Raji (cell line): ENCODE data around the gene AGFG1.

Source experiments
- POLR2A ChIP-seq: IDR thresholded peaks from 2 replicates; pipeline ENCODE4 v1.6.1; 2011; ENCODE audit warnings: low read depth, low read length, control low read depth; ENCODE audit not compliant: insufficient read depth

AGFG1 gene

GRCh38 chr2:227454323-227454860 lies 17.6 kb upstream of the AGFG1 start:
- TF ChIP-seq POLR2A = no peak

GRCh38 chr2:227455200-227455599 lies 16.8 kb upstream of the AGFG1 start:
- no peak for TF ChIP-seq POLR2A

DNA sequence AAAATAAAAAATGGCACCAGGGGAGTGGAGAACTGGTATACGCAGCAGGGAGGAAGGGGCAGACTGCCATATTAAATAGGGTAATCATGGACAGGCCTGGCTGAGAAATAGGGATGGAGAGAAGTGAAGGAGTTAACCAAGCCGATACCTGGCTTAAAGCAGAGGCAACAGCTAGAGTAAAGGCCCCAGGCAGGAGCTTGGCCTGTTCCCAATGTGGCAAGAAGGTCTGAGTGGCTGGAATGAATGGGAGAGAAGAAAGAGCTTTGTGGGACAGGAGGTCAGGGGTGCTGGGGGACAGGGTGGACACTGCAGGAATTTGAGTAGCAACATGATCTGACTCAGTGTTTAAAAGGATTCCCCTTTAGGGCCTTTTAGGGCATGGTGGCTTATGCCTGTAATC lies 15.9 kb upstream of the AGFG1 start:
- no peak for TF ChIP-seq POLR2A

- no peak for TF ChIP-seq POLR2A
Observed at GRCh38 chr2:227456772-227457171, 15.2 kb upstream of the AGFG1 start.

DNA sequence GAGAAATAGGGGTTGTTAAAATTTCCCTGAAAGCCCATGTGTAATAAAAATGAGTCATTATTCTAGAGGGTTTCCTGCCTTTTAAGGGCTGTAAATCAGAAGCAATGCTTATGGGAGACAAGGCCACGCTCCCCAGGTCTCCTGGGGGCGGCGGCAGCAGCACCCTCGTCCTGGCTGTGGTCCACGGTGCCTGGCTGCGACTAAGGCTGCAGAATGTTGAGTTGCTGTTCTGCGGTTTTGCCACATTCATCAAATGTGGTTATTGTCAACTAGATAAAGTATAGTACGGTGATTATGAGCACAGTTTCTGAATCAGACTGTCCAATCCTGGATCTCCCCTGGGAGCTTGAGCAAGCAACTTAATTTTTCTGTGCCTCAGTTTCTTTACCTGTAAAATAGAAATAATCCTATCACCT lies 11.9 kb upstream of the AGFG1 start:
- TF ChIP-seq POLR2A = no peak

DNA sequence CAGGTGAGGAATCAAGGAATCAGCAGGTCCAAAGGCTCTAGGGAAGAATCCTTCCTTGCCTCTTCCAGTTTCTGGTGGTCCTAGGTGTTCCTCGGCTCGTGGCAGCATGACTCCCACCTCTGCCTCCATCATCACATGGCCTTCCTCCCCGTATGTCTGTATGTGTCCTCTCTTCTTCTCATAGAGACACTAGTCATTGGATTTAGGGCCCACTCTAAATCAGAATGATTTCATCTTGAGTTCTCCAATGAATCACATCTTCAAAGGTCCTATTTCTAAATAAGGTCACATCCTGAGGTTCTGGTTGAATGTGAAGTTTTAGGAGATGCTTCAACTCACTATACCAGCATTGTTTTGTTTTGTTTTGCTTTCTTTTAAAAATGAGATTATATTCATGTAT lies 11.1 kb upstream of the AGFG1 start:
- TF ChIP-seq POLR2A = no peak

- no peak for TF ChIP-seq POLR2A
Observed at GRCh38 chr2:227461811-227462461, 10.0 kb upstream of the AGFG1 start.

GRCh38 chr2:227462462-227462951 lies 9.4 kb upstream of the AGFG1 start:
- TF ChIP-seq POLR2A = no peak

GRCh38 chr2:227462972-227463931 lies 8.7 kb upstream of the AGFG1 start:
- no peak for TF ChIP-seq POLR2A

DNA sequence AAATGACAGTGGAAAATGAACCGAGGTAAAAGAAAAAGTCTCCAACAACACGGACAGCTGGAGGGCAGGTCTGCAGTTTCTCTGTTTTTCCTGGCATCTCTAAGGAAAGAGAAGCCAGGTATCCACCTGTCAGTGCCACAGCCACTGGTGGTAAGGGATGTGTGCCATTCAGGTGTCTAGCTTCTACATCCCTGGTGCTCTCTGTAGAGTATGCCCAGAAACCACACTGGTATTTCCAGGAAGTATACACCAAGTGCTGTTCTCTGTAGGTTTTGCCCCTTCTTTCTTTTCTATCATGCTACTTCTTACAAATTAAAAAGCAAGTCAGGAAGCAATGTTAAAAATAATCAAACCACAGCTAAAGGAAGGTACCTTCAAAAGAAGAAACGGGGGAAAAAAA lies 7.6 kb upstream of the AGFG1 start:
- TF ChIP-seq POLR2A = no peak

DNA sequence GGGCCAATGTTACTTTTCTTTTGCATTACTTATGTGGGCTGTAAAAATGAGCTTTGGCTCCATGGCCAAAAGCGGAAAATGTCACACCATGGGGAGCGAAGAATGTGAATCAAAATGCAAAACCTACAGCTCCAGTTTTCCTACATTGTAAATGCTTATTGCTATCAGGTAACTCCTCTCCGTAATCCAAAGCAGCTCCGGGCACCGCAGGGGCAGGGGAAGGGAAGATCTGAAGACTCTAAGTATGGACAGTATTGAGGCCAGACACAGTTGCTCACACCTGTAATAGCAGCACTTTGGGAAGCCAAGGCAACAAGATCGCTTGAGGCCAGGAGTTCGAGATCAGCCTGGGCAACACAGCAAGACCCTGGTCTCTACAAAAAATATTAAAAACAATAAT lies 7.1 kb upstream of the AGFG1 start:
- no peak for TF ChIP-seq POLR2A

- no peak for TF ChIP-seq POLR2A
Observed at GRCh38 chr2:227466887-227467600, 4.9 kb upstream of the AGFG1 start.

GRCh38 chr2:227471412-227471811 lies 544 bp upstream of the AGFG1 start:
- no peak for TF ChIP-seq POLR2A

- no peak for TF ChIP-seq POLR2A
Observed at GRCh38 chr2:227472265-227473121, 537 bp downstream of the AGFG1 start.
